ENCODE results near the gene SUV39H2.

SUV39H2 gene

DNA sequence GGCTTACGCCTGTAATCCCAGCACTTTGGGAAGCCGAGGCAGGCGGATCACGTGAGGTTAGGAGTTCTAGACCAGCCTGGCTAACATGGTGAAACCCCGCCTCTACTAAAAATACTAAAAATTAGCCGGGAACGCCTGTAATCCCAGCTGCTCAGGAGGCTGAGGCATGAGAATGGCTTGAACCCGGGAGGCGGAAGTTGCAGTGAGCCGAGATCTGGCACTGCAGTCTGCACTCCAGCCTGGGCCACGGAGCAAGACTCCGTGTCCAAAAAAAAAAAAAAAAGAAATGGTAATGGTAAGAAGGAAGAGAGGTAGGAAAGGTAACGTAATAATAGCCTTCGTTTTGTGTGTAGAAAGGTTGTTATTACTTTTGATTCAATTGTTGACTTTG, 39.4 kb upstream of the SUV39H2 start:
- no peaks in the 10 kb centered on the region for H3K9me2 ChIP-seq (replicated peaks; ENCODE audit: control insufficient read depth, low read length)
- H3K36me3 ChIP-seq (ENCODE audit: control insufficient read depth, low read length) = peaks cover 56% of the 10 kb centered on the region
- TF ChIP-seq CTCF (IDR thresholded peaks at IDR 0.05; ENCODE audit: low read depth, low read length, poor library complexity, severe bottlenecking) (no peak), EZH2phosphoT487 (IDR thresholded peaks at IDR 0.05; ENCODE audit: borderline replicate concordance, low read length) (no peak)
- H4K20me1 ChIP-seq (ENCODE audit: control insufficient read depth, insufficient read depth, low read depth, low read length) = peaks cover 15% of the 10 kb centered on the region
- H3K4me3 ChIP-seq (ENCODE audit: low read length) = peak overlapping the region; percentile 97
- H3K79me2 ChIP-seq (ENCODE audit: control insufficient read depth, low read length) = peaks cover 68% of the 10 kb centered on the region
- no peak overlapping the region for H3K27ac ChIP-seq (ENCODE audit: low read depth, low read length)
- H3K4me1 ChIP-seq (ENCODE audit: control insufficient read depth, low read length) = peaks cover 20% of the 10 kb centered on the region
- no peaks in the 10 kb centered on the region for H3K27me3 ChIP-seq (ENCODE audit: control insufficient read depth, low read length)
- peak overlapping the region; percentile 82 for H3K4me2 ChIP-seq (ENCODE audit: low read length)
- peaks cover 2% of the 10 kb centered on the region; the same call in 1 of the 2 replicates for H3F3A ChIP-seq (ENCODE audit: control insufficient read depth, insufficient read depth)
- H3K9me3 ChIP-seq (ENCODE audit: control insufficient read depth, insufficient read depth, low read length) = no peaks in the 10 kb centered on the region

GRCh38 chr10:14840178-14840577, 38.5 kb upstream of the SUV39H2 start:
- H3K36me3 ChIP-seq (ENCODE audit: control insufficient read depth, low read length) = peaks cover 64% of the 10 kb centered on the region
- H3K9me2 ChIP-seq (replicated peaks; ENCODE audit: control insufficient read depth, low read length) = no peaks in the 10 kb centered on the region
- peaks cover 76% of the 10 kb centered on the region for H3K79me2 ChIP-seq (ENCODE audit: control insufficient read depth, low read length)
- peak overlapping the region; percentile 2; the same call in 1 of the 2 replicates for H3K4me3 ChIP-seq (ENCODE audit: low read length)
- TF ChIP-seq EZH2phosphoT487 (IDR thresholded peaks at IDR 0.05; ENCODE audit: borderline replicate concordance, low read length) = no peak
- TF ChIP-seq CTCF (IDR thresholded peaks at IDR 0.05; ENCODE audit: low read depth, low read length, poor library complexity, severe bottlenecking) = no peak
- H4K20me1 ChIP-seq (ENCODE audit: control insufficient read depth, insufficient read depth, low read depth, low read length) = peaks cover 15% of the 10 kb centered on the region
- peaks cover 20% of the 10 kb centered on the region for H3K4me1 ChIP-seq (ENCODE audit: control insufficient read depth, low read length)
- peaks cover 5% of the 10 kb centered on the region; the same call in 1 of the 2 replicates for H3F3A ChIP-seq (ENCODE audit: control insufficient read depth, insufficient read depth)
- no peaks in the 10 kb centered on the region for H3K9me3 ChIP-seq (ENCODE audit: control insufficient read depth, insufficient read depth, low read length)
- no peaks in the 10 kb centered on the region for H3K27me3 ChIP-seq (ENCODE audit: control insufficient read depth, low read length)
- no peak overlapping the region for H3K27ac ChIP-seq (ENCODE audit: low read depth, low read length)
- peak overlapping the region; percentile 14; the same call in 1 of the 2 replicates for H3K4me2 ChIP-seq (ENCODE audit: low read length)

- H3K4me2 ChIP-seq (ENCODE audit: low read length) = no peak overlapping the region
- no peak overlapping the region for H3K27ac ChIP-seq (ENCODE audit: low read depth, low read length)
- peaks cover 76% of the 10 kb centered on the region for H3K79me2 ChIP-seq (ENCODE audit: control insufficient read depth, low read length)
- H3F3A ChIP-seq (ENCODE audit: control insufficient read depth, insufficient read depth) = peaks cover 9% of the 10 kb centered on the region; the same call in 1 of the 2 replicates
- no peaks in the 10 kb centered on the region for H3K27me3 ChIP-seq (ENCODE audit: control insufficient read depth, low read length)
- H3K36me3 ChIP-seq (ENCODE audit: control insufficient read depth, low read length) = peaks cover 81% of the 10 kb centered on the region
- no peaks in the 10 kb centered on the region for H3K9me3 ChIP-seq (ENCODE audit: control insufficient read depth, insufficient read depth, low read length)
- no peak overlapping the region for H3K4me3 ChIP-seq (ENCODE audit: low read length)
- no peaks in the 10 kb centered on the region for H3K9me2 ChIP-seq (replicated peaks; ENCODE audit: control insufficient read depth, low read length)
- H3K4me1 ChIP-seq (ENCODE audit: control insufficient read depth, low read length) = peaks cover 10% of the 10 kb centered on the region
- TF ChIP-seq CTCF (IDR thresholded peaks at IDR 0.05; ENCODE audit: low read depth, low read length, poor library complexity, severe bottlenecking) (no peak), EZH2phosphoT487 (IDR thresholded peaks at IDR 0.05; ENCODE audit: borderline replicate concordance, low read length) (no peak)
- H4K20me1 ChIP-seq (ENCODE audit: control insufficient read depth, insufficient read depth, low read depth, low read length) = peaks cover 21% of the 10 kb centered on the region
Observed at GRCh38 chr10:14843327-14843988, 35.2 kb upstream of the SUV39H2 start.
